HCT116 (cell line): ENCODE results near the gene PDE10A. TPM values are rescaled to one million over a fixed set of nuclear protein-coding genes. Genes with fewer than 3 reads are reported as not detected.

Experiments
- ATAC-seq: fragments of 200-7000 bp; cut with Tn5 transposase; 2 replicates; pipeline ENCODE4 v1.9.1; 2020; ENCODE audit warnings: mild to moderate bottlenecking, moderate library complexity
- BruUV-seq: library from RNA; stranded (reverse); fragments of 400-500 nt; replicated peaks from 2 replicates; lab custom pipeline; 2021; lab: Mats Ljungman, UMichigan
- CTCF ChIA-PET: fragments of 300-600 bp; sonication (Branson Sonifier 250); formaldehyde crosslinking; loops from one replicate; lab custom pipeline; 2021; ENCODE audit warnings: antibody characterized with exemption; lab: Charles Lee
- POLR2A ChIA-PET: fragments of 300-600, 350-600 bp; sonication (Branson Sonifier 250); formaldehyde crosslinking; loops from one replicate; lab custom pipeline; 2021; ENCODE audit warnings: antibody characterized with exemption; lab: Charles Lee
- RAD21 ChIA-PET, 2 experiments: fragments of 300-600 bp; sonication (Branson Sonifier 250); formaldehyde crosslinking; loops; one replicate each; lab custom pipeline; 2023; ENCODE audit warnings: low total read pairs in 2 of 2; ENCODE audit not compliant: uncharacterized antibody in 2 of 2, unreplicated experiment in 2 of 2, low non-redundant PET in 1 of 2; lab: Charles Lee
- DNase-seq: peaks from one replicate; pipeline ENCODE4 v3.0.0-alpha.2; 2010; ENCODE audit warnings: low read depth, low spot score
- H2AFZ ChIP-seq: fragments of 200-600 bp; shearing (Covaris generic), sonication (generic); 2 replicates; pipeline ENCODE4 v1.6.1; 2017; ENCODE audit warnings: low read depth, mixed run types, mixed read lengths, antibody characterized with exemption, low read length; ENCODE audit not compliant: poor library complexity, severe bottlenecking
- H3K27ac ChIP-seq: 2 replicates; pipeline ENCODE4 v1.5.1; 2012; ENCODE audit warnings: low read depth, low read length
- H3K27me3 ChIP-seq: fragments of 200-600 bp; sonication (generic); 2 replicates; pipeline ENCODE4 v1.6.1; 2016; ENCODE audit warnings: mixed run types, low read length, mixed read lengths; ENCODE audit not compliant: insufficient read depth
- H3K36me3 ChIP-seq, 2 experiments: fragments of 200-500 bp in 1 of 2; fragments of 200-600 bp in 1 of 2; sonication (Bioruptor generic) in 1 of 2; sonication (generic) in 1 of 2; 2 replicates each; pipeline versions ENCODE4 v1.5.1 to v1.6.1; 2014 to 2016; ENCODE audit warnings: low read length in 2 of 2, inconsistent platforms in 1 of 2, mixed read lengths in 1 of 2, mixed run types in 1 of 2; ENCODE audit not compliant: insufficient read depth in 2 of 2, control insufficient read depth in 1 of 2
- H3K4me1 ChIP-seq, 2 experiments: fragments of 200-600 bp in 1 of 2; sonication (generic) in 1 of 2; 2 replicates each; pipeline versions ENCODE4 v1.5.1 to v1.6.1; 2012 to 2017; ENCODE audit warnings: low read length in 2 of 2, inconsistent platforms in 1 of 2, mild to moderate bottlenecking in 1 of 2, mixed read lengths in 1 of 2, mixed run types in 1 of 2, moderate library complexity in 1 of 2; ENCODE audit not compliant: insufficient read depth in 2 of 2, control insufficient read depth in 1 of 2
- H3K4me2 ChIP-seq: fragments of 200-600 bp; sonication (generic); 2 replicates; pipeline ENCODE4 v1.6.1; 2017; ENCODE audit warnings: mixed run types, low read length, mixed read lengths
- H3K4me3 ChIP-seq, 2 experiments: fragments of 200-600 bp in 1 of 2; sonication (generic) in 1 of 2; replicated peaks in 1 of 2; 2 replicates each; pipeline ENCODE4 v1.5.1; 2011 to 2016; ENCODE audit warnings: low read length in 2 of 2, control low read depth in 1 of 2, low read depth in 1 of 2, mild to moderate bottlenecking in 1 of 2, mixed read lengths in 1 of 2, mixed run types in 1 of 2
- H3K79me2 ChIP-seq: fragments of 200-600 bp; sonication (generic); 2 replicates; pipeline ENCODE4 v1.6.1; 2017; ENCODE audit warnings: mild to moderate bottlenecking, mixed run types, low read length, moderate library complexity, mixed read lengths; ENCODE audit not compliant: insufficient read depth
- H3K9ac ChIP-seq: fragments of 200-600 bp; sonication (generic); 2 replicates; pipeline ENCODE4 v1.6.1; 2016; ENCODE audit warnings: low read length, mixed read lengths
- H3K9me2 ChIP-seq: fragments of 200-600 bp; sonication (generic), shearing (Covaris generic); 2 replicates; pipeline ENCODE4 v1.6.1; 2017; ENCODE audit warnings: mixed run types, mild to moderate bottlenecking, moderate library complexity; ENCODE audit not compliant: insufficient read depth
- H3K9me3 ChIP-seq, 2 experiments: fragments of 200-500 bp in 1 of 2; fragments of 200-600 bp in 1 of 2; sonication (Bioruptor generic) in 1 of 2; sonication (generic) in 1 of 2; 2 replicates each; pipeline ENCODE4 v1.6.1; 2014 to 2017; ENCODE audit warnings: low read length in 2 of 2, mixed read lengths in 2 of 2, inconsistent platforms in 1 of 2, low read depth in 1 of 2, mild to moderate bottlenecking in 1 of 2, mixed run types in 1 of 2, moderate library complexity in 1 of 2; ENCODE audit not compliant: control insufficient read depth in 1 of 2, insufficient read depth in 1 of 2
- H4K20me1 ChIP-seq: fragments of 200-600 bp; sonication (generic), shearing (Covaris generic); 2 replicates; pipeline ENCODE4 v1.6.1; 2017; ENCODE audit warnings: mixed run types, mild to moderate bottlenecking, moderate library complexity; ENCODE audit not compliant: insufficient read depth
- ATF3 ChIP-seq: IDR thresholded peaks from 2 replicates; pipeline ENCODE4 v1.6.1; 2012
- CEBPB ChIP-seq: IDR thresholded peaks from 2 replicates; pipeline ENCODE4 v1.6.1; 2012; ENCODE audit warnings: low read depth
- CTCF ChIP-seq, 3 experiments: fragments of 200-600 bp in 1 of 3; sonication (generic) in 1 of 3; IDR thresholded peaks in 2 of 3; conservative IDR thresholded peaks in 1 of 3; 2 replicates each; pipeline ENCODE4 v1.5.1; 2012 to 2017; ENCODE audit warnings: low read depth in 2 of 3, low read length in 2 of 3, antibody characterized with exemption in 1 of 3, borderline replicate concordance in 1 of 3, control low read depth in 1 of 3, mild to moderate bottlenecking in 1 of 3, mixed read lengths in 1 of 3, mixed run types in 1 of 3, moderate library complexity in 1 of 3; ENCODE audit not compliant: insufficient read depth in 1 of 3
- EGR1 ChIP-seq: IDR thresholded peaks from 2 replicates; pipeline ENCODE4 v1.6.1; 2012; ENCODE audit warnings: low read depth
- ELF1 ChIP-seq: IDR thresholded peaks from 2 replicates; pipeline ENCODE4 v1.6.1; 2012; ENCODE audit warnings: low read depth, borderline replicate concordance
- EZH2 ChIP-seq: fragments of 200-600 bp; sonication (generic); IDR thresholded peaks from 2 replicates; pipeline ENCODE4 v1.6.1; 2017; ENCODE audit warnings: antibody characterized with exemption, mixed run types
- FOSL1 ChIP-seq: IDR thresholded peaks from 2 replicates; pipeline ENCODE4 v1.6.1; 2012; ENCODE audit warnings: low read depth
- JUND ChIP-seq: IDR thresholded peaks from 2 replicates; pipeline ENCODE4 v1.6.1; 2012
- MAX ChIP-seq: IDR thresholded peaks from 2 replicates; pipeline ENCODE4 v1.6.1; 2012
- POLR2A ChIP-seq: IDR thresholded peaks from 2 replicates; pipeline ENCODE4 v1.7.0; 2011; ENCODE audit warnings: borderline replicate concordance; ENCODE audit not compliant: insufficient read depth, insufficient read length; ENCODE audit errors: extremely low read depth
- RAD21 ChIP-seq: IDR thresholded peaks from 2 replicates; pipeline ENCODE4 v1.6.1; 2012; ENCODE audit warnings: low read depth, mild to moderate bottlenecking
- SIN3A ChIP-seq: IDR thresholded peaks from 2 replicates; pipeline ENCODE4 v1.6.1; 2012; ENCODE audit warnings: low read depth
- SRF ChIP-seq: IDR thresholded peaks from 2 replicates; pipeline ENCODE4 v1.6.1; 2012; ENCODE audit warnings: low read depth
- TCF7L2 ChIP-seq: IDR thresholded peaks from 2 replicates; pipeline ENCODE4 v1.7.0; 2011; ENCODE audit warnings: borderline replicate concordance, inconsistent platforms; ENCODE audit not compliant: insufficient read depth, insufficient read length; ENCODE audit errors: extremely low read depth
- YY1 ChIP-seq: IDR thresholded peaks from 2 replicates; pipeline ENCODE4 v1.6.1; 2011; ENCODE audit warnings: low read length, low read depth, moderate library complexity, mild to moderate bottlenecking; ENCODE audit not compliant: insufficient replicate concordance; ENCODE audit errors: extremely low read depth
- ZBTB33 ChIP-seq: IDR thresholded peaks from 2 replicates; pipeline ENCODE4 v1.6.1; 2011; ENCODE audit warnings: mild to moderate bottlenecking, low read length, moderate library complexity; ENCODE audit not compliant: insufficient replicate concordance; ENCODE audit errors: extremely low read depth
- ZNF274 ChIP-seq: fragments of 200-500 bp; sonication (Bioruptor generic); IDR thresholded peaks from 2 replicates; pipeline ENCODE4 v1.6.1; 2014; ENCODE audit warnings: mild to moderate bottlenecking, low read depth, low read length, inconsistent platforms
- intact Hi-C: fragments of 100-400 bp; cut with micrococcal nuclease; formaldehyde crosslinking; loops from 2 replicates; pipeline ENCODE4 v1.10.0; 2022
- total RNA-seq: library from RNA; stranded (reverse); gene quantifications from one replicate; pipeline ENCODE4 v1.2.1, GENCODE V29; 2021; ENCODE audit not compliant: unreplicated experiment
- TF ChIP-seq, protein P1 (sequence below): IDR thresholded peaks from 2 replicates; pipeline ENCODE4 v1.6.1; 2012; ENCODE audit warnings: low read depth

The PDE10A gene
- total RNA-seq, 1 experiment from 2014 or later, result 0.37 TPM

- no peak for ATAC-seq
Measured at GRCh38 chr6:165306955-165307354, 356.1 kb downstream of the PDE10A start.

More at GRCh38 chr6:165306955-165307354, 356.1 kb downstream of the PDE10A start:
- Histone ChIP-seq H3K4me3 (no peak overlapping the region), H3K79me2 (no peaks in the 10 kb centered on the region), H3K27me3 (no peaks in the 10 kb centered on the region), H3K9ac (no peak overlapping the region), H2AFZ (no peak overlapping the region), H3K4me2 (no peak overlapping the region), H3K9me3 (no peaks in the 10 kb centered on the region; a peak in 1 of 4 replicates), H3K27ac (no peak overlapping the region), H3K36me3 (no peaks in the 10 kb centered on the region), H3K4me1 (no peaks in the 10 kb centered on the region), H3K9me2 (no peaks in the 10 kb centered on the region), H4K20me1 (no peaks in the 10 kb centered on the region)
- ChIA-PET RAD21 (no interaction called here), CTCF (no interaction called here), POLR2A (no interaction called here)
- intact Hi-C loops, result no loop called here
- DNase-seq, result no peak
- no TSS peak for BruUV-seq
- TF ChIP-seq EGR1 (no peak), MAX (no peak), RAD21 (no peak), ZNF274 (no peak), TCF7L2 (no peak), CTCF (IDR thresholded peaks at IDR 0.05 in 2 of 3, conservative IDR thresholded peaks at IDR 0.05 in 1 of 3; ENCODE audit: borderline replicate concordance in 1 of 3, insufficient read depth in 1 of 3, low read depth in 2 of 3, low read length in 2 of 3) (no peak), SRF (no peak), EZH2 (no peak), SIN3A (no peak), ELF1 (no peak), FOSL1 (no peak), ZBTB33 (no peak), YY1 (no peak), ATF3 (no peak), JUND (no peak), CEBPB (no peak), POLR2A (no peak)
- TF ChIP-seq, protein P1, sequence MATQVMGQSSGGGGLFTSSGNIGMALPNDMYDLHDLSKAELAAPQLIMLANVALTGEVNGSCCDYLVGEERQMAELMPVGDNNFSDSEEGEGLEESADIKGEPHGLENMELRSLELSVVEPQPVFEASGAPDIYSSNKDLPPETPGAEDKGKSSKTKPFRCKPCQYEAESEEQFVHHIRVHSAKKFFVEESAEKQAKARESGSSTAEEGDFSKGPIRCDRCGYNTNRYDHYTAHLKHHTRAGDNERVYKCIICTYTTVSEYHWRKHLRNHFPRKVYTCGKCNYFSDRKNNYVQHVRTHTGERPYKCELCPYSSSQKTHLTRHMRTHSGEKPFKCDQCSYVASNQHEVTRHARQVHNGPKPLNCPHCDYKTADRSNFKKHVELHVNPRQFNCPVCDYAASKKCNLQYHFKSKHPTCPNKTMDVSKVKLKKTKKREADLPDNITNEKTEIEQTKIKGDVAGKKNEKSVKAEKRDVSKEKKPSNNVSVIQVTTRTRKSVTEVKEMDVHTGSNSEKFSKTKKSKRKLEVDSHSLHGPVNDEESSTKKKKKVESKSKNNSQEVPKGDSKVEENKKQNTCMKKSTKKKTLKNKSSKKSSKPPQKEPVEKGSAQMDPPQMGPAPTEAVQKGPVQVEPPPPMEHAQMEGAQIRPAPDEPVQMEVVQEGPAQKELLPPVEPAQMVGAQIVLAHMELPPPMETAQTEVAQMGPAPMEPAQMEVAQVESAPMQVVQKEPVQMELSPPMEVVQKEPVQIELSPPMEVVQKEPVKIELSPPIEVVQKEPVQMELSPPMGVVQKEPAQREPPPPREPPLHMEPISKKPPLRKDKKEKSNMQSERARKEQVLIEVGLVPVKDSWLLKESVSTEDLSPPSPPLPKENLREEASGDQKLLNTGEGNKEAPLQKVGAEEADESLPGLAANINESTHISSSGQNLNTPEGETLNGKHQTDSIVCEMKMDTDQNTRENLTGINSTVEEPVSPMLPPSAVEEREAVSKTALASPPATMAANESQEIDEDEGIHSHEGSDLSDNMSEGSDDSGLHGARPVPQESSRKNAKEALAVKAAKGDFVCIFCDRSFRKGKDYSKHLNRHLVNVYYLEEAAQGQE, result no peak
